Measurements from ENCODE around the gene SLIT1.

The SLIT1 gene

GRCh38 chr10:97150616-97151015, 35.1 kb downstream of the SLIT1 start:
- H3K4me3 ChIP-seq (ENCODE audit: low read length), result no peak overlapping the region
- peaks cover 22% of the 10 kb centered on the region for H3K27me3 ChIP-seq (ENCODE audit: control insufficient read depth, insufficient read depth, low read length)
- H3K9ac ChIP-seq (ENCODE audit: low read depth, low read length), result no peak overlapping the region
- H3K4me1 ChIP-seq (ENCODE audit: control insufficient read depth, insufficient read depth, low read length), result no peaks in the 10 kb centered on the region
- no peaks in the 10 kb centered on the region for H3K9me3 ChIP-seq (replicated peaks; ENCODE audit: low read length)
- H3K4me2 ChIP-seq (ENCODE audit: low read length), result no peak overlapping the region
- no peaks in the 10 kb centered on the region for H3K36me3 ChIP-seq (ENCODE audit: insufficient read depth, low read length)

- Histone ChIP-seq H3K36me3 (ENCODE audit: insufficient read depth, low read length) (no peaks in the 10 kb centered on the region), H3K4me3 (ENCODE audit: low read length) (no peak overlapping the region), H3K9me3 (replicated peaks; ENCODE audit: low read length) (no peaks in the 10 kb centered on the region), H3K4me2 (ENCODE audit: low read length) (no peak overlapping the region), H3K27me3 (ENCODE audit: control insufficient read depth, insufficient read depth, low read length) (peaks cover 22% of the 10 kb centered on the region), H3K4me1 (ENCODE audit: control insufficient read depth, insufficient read depth, low read length) (no peaks in the 10 kb centered on the region), H3K9ac (ENCODE audit: low read depth, low read length) (no peak overlapping the region)
Observed at GRCh38 chr10:97150013-97150595, 35.7 kb downstream of the SLIT1 start.

GRCh38 chr10:97149079-97149531, 36.7 kb downstream of the SLIT1 start:
- Histone ChIP-seq H3K36me3 (ENCODE audit: insufficient read depth, low read length) (no peaks in the 10 kb centered on the region), H3K9me3 (replicated peaks; ENCODE audit: low read length) (no peaks in the 10 kb centered on the region), H3K9ac (ENCODE audit: low read depth, low read length) (no peak overlapping the region), H3K4me3 (ENCODE audit: low read length) (no peak overlapping the region), H3K4me2 (ENCODE audit: low read length) (no peak overlapping the region), H3K27me3 (ENCODE audit: control insufficient read depth, insufficient read depth, low read length) (peaks cover 27% of the 10 kb centered on the region), H3K4me1 (ENCODE audit: control insufficient read depth, insufficient read depth, low read length) (no peaks in the 10 kb centered on the region)

GRCh38 chr10:97144297-97144696, 41.5 kb downstream of the SLIT1 start:
- H3K4me1 ChIP-seq (ENCODE audit: control insufficient read depth, insufficient read depth, low read length), result no peaks in the 10 kb centered on the region
- H3K9ac ChIP-seq (ENCODE audit: low read depth, low read length), result no peak overlapping the region
- no peaks in the 10 kb centered on the region for H3K36me3 ChIP-seq (ENCODE audit: insufficient read depth, low read length)
- H3K27me3 ChIP-seq (ENCODE audit: control insufficient read depth, insufficient read depth, low read length), result peaks cover 43% of the 10 kb centered on the region
- H3K9me3 ChIP-seq (replicated peaks; ENCODE audit: low read length), result no peaks in the 10 kb centered on the region
- no peak overlapping the region for H3K4me2 ChIP-seq (ENCODE audit: low read length)
- no peak overlapping the region for H3K4me3 ChIP-seq (ENCODE audit: low read length)

- H3K4me1 ChIP-seq (ENCODE audit: control insufficient read depth, insufficient read depth, low read length), result no peaks in the 10 kb centered on the region
- no peak overlapping the region for H3K9ac ChIP-seq (ENCODE audit: low read depth, low read length)
- H3K36me3 ChIP-seq (ENCODE audit: insufficient read depth, low read length), result no peaks in the 10 kb centered on the region
- H3K4me2 ChIP-seq (ENCODE audit: low read length), result no peak overlapping the region
- peaks cover 54% of the 10 kb centered on the region for H3K27me3 ChIP-seq (ENCODE audit: control insufficient read depth, insufficient read depth, low read length)
- H3K9me3 ChIP-seq (replicated peaks; ENCODE audit: low read length), result no peaks in the 10 kb centered on the region
- no peak overlapping the region for H3K4me3 ChIP-seq (ENCODE audit: low read length)
Observed at GRCh38 chr10:97142834-97143233, 42.9 kb downstream of the SLIT1 start.

- no peaks in the 10 kb centered on the region for H3K4me1 ChIP-seq (ENCODE audit: control insufficient read depth, insufficient read depth, low read length)
Observed at GRCh38 chr10:97140902-97141745, 44.6 kb downstream of the SLIT1 start.

GRCh38 chr10:97140049-97140846, 45.5 kb downstream of the SLIT1 start:
- Histone ChIP-seq H3K4me2 (ENCODE audit: low read length) (no peak overlapping the region), H3K9me3 (replicated peaks; ENCODE audit: low read length) (no peaks in the 10 kb centered on the region), H3K27me3 (ENCODE audit: control insufficient read depth, insufficient read depth, low read length) (peaks cover 55% of the 10 kb centered on the region), H3K4me1 (ENCODE audit: control insufficient read depth, insufficient read depth, low read length) (no peaks in the 10 kb centered on the region), H3K4me3 (ENCODE audit: low read length) (no peak overlapping the region), H3K36me3 (ENCODE audit: insufficient read depth, low read length) (no peaks in the 10 kb centered on the region), H3K9ac (ENCODE audit: low read depth, low read length) (no peak overlapping the region)

More at GRCh38 chr10:97140902-97141745, 44.6 kb downstream of the SLIT1 start:
- no peaks in the 10 kb centered on the region for H3K9me3 ChIP-seq (replicated peaks; ENCODE audit: low read length)
- no peak overlapping the region for H3K9ac ChIP-seq (ENCODE audit: low read depth, low read length)
- peaks cover 54% of the 10 kb centered on the region for H3K27me3 ChIP-seq (ENCODE audit: control insufficient read depth, insufficient read depth, low read length)
- no peak overlapping the region for H3K4me2 ChIP-seq (ENCODE audit: low read length)
- no peak overlapping the region for H3K4me3 ChIP-seq (ENCODE audit: low read length)
- H3K36me3 ChIP-seq (ENCODE audit: insufficient read depth, low read length), result no peaks in the 10 kb centered on the region

GRCh38 chr10:97139651-97140048, 46.1 kb downstream of the SLIT1 start:
- H3K4me1 ChIP-seq (ENCODE audit: control insufficient read depth, insufficient read depth, low read length), result no peaks in the 10 kb centered on the region
- no peak overlapping the region for H3K4me3 ChIP-seq (ENCODE audit: low read length)
- H3K9ac ChIP-seq (ENCODE audit: low read depth, low read length), result no peak overlapping the region
- peaks cover 54% of the 10 kb centered on the region for H3K27me3 ChIP-seq (ENCODE audit: control insufficient read depth, insufficient read depth, low read length)
- H3K9me3 ChIP-seq (replicated peaks; ENCODE audit: low read length), result no peaks in the 10 kb centered on the region
- no peak overlapping the region for H3K4me2 ChIP-seq (ENCODE audit: low read length)
- no peaks in the 10 kb centered on the region for H3K36me3 ChIP-seq (ENCODE audit: insufficient read depth, low read length)

- H3K4me3 ChIP-seq (ENCODE audit: low read length), result no peak overlapping the region
- H3K27me3 ChIP-seq (ENCODE audit: control insufficient read depth, insufficient read depth, low read length), result peaks cover 51% of the 10 kb centered on the region
- H3K4me2 ChIP-seq (ENCODE audit: low read length), result no peak overlapping the region
- H3K9me3 ChIP-seq (replicated peaks; ENCODE audit: low read length), result no peaks in the 10 kb centered on the region
- no peaks in the 10 kb centered on the region for H3K36me3 ChIP-seq (ENCODE audit: insufficient read depth, low read length)
- no peaks in the 10 kb centered on the region for H3K4me1 ChIP-seq (ENCODE audit: control insufficient read depth, insufficient read depth, low read length)
- no peak overlapping the region for H3K9ac ChIP-seq (ENCODE audit: low read depth, low read length)
Observed at GRCh38 chr10:97138846-97139245, 46.9 kb downstream of the SLIT1 start.

- Histone ChIP-seq H3K9ac (ENCODE audit: low read depth, low read length) (no peak overlapping the region), H3K4me1 (ENCODE audit: control insufficient read depth, insufficient read depth, low read length) (no peaks in the 10 kb centered on the region)
Observed at GRCh38 chr10:97138174-97138573, 47.6 kb downstream of the SLIT1 start.

GRCh38 chr10:97136756-97137155, 49.0 kb downstream of the SLIT1 start:
- H3K4me2 ChIP-seq (ENCODE audit: low read length), result no peak overlapping the region
- H3K4me3 ChIP-seq (ENCODE audit: low read length), result no peak overlapping the region
- peaks cover 51% of the 10 kb centered on the region for H3K27me3 ChIP-seq (ENCODE audit: control insufficient read depth, insufficient read depth, low read length)
- no peaks in the 10 kb centered on the region for H3K9me3 ChIP-seq (replicated peaks; ENCODE audit: low read length)
- no peaks in the 10 kb centered on the region for H3K36me3 ChIP-seq (ENCODE audit: insufficient read depth, low read length)
- no peaks in the 10 kb centered on the region for H3K4me1 ChIP-seq (ENCODE audit: control insufficient read depth, insufficient read depth, low read length)
- no peak overlapping the region for H3K9ac ChIP-seq (ENCODE audit: low read depth, low read length)

More at GRCh38 chr10:97138174-97138573, 47.6 kb downstream of the SLIT1 start:
- Histone ChIP-seq H3K36me3 (ENCODE audit: insufficient read depth, low read length) (no peaks in the 10 kb centered on the region), H3K4me2 (ENCODE audit: low read length) (no peak overlapping the region), H3K4me3 (ENCODE audit: low read length) (no peak overlapping the region), H3K9me3 (replicated peaks; ENCODE audit: low read length) (no peaks in the 10 kb centered on the region), H3K27me3 (ENCODE audit: control insufficient read depth, insufficient read depth, low read length) (peaks cover 51% of the 10 kb centered on the region)

Measured in skeletal muscle satellite cell (primary cell).